HUES6 (cell line): ENCODE results near the gene PPIL4.
"Not testable (repeated sequence)": the region's sequence is repeated elsewhere in the genome, so short reads cannot be mapped to it uniquely, and the experiment has no call there.

Experiments used
- H3K27ac ChIP-seq: 2 replicates; pipeline ENCODE4 v1.7.0; 2013; ENCODE audit warnings: low read depth, mild to moderate bottlenecking, low read length, inconsistent platforms
- H3K27me3 ChIP-seq: 2 replicates; pipeline ENCODE4 v1.6.1; 2013; ENCODE audit warnings: low read length; ENCODE audit not compliant: control insufficient read depth, insufficient read depth
- H3K36me3 ChIP-seq: 2 replicates; pipeline ENCODE4 v1.6.1; 2013; ENCODE audit warnings: low read length; ENCODE audit not compliant: control insufficient read depth, insufficient read depth
- H3K4me1 ChIP-seq: 2 replicates; pipeline ENCODE4 v1.6.1; 2013; ENCODE audit warnings: low read length; ENCODE audit not compliant: control insufficient read depth, insufficient read depth
- H3K4me3 ChIP-seq: 2 replicates; pipeline ENCODE4 v1.5.1; 2013; ENCODE audit warnings: low read depth, low read length
- H3K9ac ChIP-seq: one replicate; pipeline ENCODE4 v1.6.1; 2013; ENCODE audit warnings: mild to moderate bottlenecking, low read length
- H3K9me3 ChIP-seq: 2 replicates; pipeline ENCODE4 v1.6.1; 2013; ENCODE audit warnings: low read depth, low read length; ENCODE audit not compliant: control insufficient read depth, insufficient read depth

The PPIL4 gene

DNA sequence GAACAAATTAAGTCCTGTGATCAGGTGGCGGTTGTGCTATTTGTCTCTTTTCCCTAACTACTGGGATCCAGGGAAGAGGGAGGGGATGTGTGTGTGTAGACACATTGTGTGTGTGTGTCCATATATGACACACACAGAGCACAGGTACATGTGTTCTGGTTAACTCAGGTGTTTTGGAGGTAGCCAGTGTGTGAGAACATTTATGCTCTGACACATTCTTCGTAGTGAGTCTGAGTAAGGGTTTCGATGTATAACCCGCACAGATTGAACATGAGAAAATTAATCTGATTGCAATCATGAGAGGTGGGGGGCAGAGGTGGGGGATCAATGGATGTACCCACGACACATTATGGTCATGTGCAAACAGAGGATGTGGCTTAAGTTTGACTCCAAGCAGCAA is 73.6 kb downstream of the PPIL4 start:
- Histone ChIP-seq H3K4me1 (peaks cover 7% of the 10 kb centered on the region), H3K9ac (no peak overlapping the region), H3K4me3 (no peak overlapping the region), H3K27ac (no peak overlapping the region), H3K36me3 (no peaks in the 10 kb centered on the region), H3K27me3 (no peaks in the 10 kb centered on the region), H3K9me3 (no peaks in the 10 kb centered on the region)

GRCh38 chr6:149471801-149472200 is 74.0 kb downstream of the PPIL4 start:
- Histone ChIP-seq H3K9ac (no peak overlapping the region), H3K36me3 (no peaks in the 10 kb centered on the region), H3K4me3 (no peak overlapping the region), H3K27ac (no peak overlapping the region), H3K4me1 (peaks cover 7% of the 10 kb centered on the region), H3K9me3 (no peaks in the 10 kb centered on the region), H3K27me3 (no peaks in the 10 kb centered on the region)

DNA sequence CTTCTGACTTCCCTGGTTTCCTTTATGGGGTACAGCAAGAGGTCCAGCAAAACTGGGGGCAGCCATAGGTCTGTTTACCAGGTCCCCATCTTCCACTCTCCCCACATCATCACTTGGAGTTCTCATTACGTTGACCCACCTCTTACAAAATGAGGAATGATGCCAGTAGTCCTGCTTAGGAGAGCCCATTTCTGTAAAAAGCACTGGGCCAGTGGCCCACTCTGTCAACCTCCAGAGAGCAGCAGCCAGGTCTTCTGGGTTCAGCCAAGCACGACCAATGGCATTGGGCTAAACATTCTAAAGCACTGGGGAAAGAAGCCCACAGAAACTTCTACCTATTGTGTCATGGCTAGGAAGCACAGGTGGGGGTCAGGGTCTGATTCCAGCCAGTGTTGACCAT is 74.9 kb downstream of the PPIL4 start:
- Histone ChIP-seq H3K36me3 (no peaks in the 10 kb centered on the region), H3K27me3 (no peaks in the 10 kb centered on the region), H3K9ac (no peak overlapping the region), H3K4me1 (peaks cover 7% of the 10 kb centered on the region), H3K27ac (no peak overlapping the region), H3K4me3 (no peak overlapping the region), H3K9me3 (no peaks in the 10 kb centered on the region)

- Histone ChIP-seq H3K9ac (no peak overlapping the region), H3K36me3 (no peaks in the 10 kb centered on the region), H3K27ac (no peak overlapping the region), H3K27me3 (no peaks in the 10 kb centered on the region), H3K4me3 (no peak overlapping the region), H3K9me3 (no peaks in the 10 kb centered on the region), H3K4me1 (peaks cover 2% of the 10 kb centered on the region; the same call in 1 of the 2 replicates)
Measured at GRCh38 chr6:149468179-149468578, 77.7 kb downstream of the PPIL4 start.

DNA sequence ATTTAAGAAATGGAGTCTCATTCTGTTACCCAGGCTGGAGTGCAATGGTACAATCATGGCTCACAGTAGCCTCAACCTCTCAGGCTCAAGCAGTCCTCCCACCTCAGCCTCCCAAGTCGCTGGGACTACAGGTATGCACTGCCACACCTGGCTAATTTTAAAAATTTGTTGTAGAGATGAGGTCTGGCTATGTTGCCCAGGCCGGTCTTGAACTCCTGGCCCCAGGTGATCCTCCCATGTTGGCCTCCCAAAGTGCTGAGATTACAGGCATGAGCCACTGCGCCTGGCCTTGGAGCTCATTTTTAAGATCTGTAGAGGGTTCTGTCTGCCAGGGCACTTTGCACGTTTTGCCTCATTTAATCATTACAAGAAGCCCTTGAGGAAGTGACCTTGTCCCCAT is 78.6 kb downstream of the PPIL4 start:
- Histone ChIP-seq H3K4me1 (no peaks in the 10 kb centered on the region), H3K4me3 (no peak overlapping the region), H3K9ac (no peak overlapping the region), H3K9me3 (no peaks in the 10 kb centered on the region), H3K27me3 (no peaks in the 10 kb centered on the region), H3K27ac (no peak overlapping the region), H3K36me3 (no peaks in the 10 kb centered on the region)

DNA sequence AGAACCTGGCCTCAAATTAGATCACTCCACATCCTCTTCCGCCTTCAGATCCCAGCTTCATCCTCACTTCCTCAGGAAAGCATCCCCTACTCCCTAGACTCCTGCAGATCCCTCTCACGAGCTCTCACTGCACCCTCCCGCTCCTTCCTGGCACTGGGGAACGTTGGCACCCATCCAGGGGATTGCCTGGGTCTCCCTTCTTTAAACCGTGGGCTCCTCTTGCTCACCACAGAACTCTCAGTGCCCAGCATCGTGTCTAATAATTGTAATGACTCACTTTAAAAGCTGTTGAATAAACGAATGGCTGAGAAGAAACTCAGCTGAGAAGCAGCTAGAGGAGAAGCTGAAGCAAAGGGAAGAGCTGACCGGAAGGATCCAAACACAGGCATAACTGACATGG is 81.4 kb downstream of the PPIL4 start:
- Histone ChIP-seq H3K4me1 (no peaks in the 10 kb centered on the region), H3K36me3 (no peaks in the 10 kb centered on the region), H3K9ac (no peak overlapping the region), H3K27me3 (no peaks in the 10 kb centered on the region), H3K27ac (no peak overlapping the region), H3K4me3 (no peak overlapping the region), H3K9me3 (no peaks in the 10 kb centered on the region)

DNA sequence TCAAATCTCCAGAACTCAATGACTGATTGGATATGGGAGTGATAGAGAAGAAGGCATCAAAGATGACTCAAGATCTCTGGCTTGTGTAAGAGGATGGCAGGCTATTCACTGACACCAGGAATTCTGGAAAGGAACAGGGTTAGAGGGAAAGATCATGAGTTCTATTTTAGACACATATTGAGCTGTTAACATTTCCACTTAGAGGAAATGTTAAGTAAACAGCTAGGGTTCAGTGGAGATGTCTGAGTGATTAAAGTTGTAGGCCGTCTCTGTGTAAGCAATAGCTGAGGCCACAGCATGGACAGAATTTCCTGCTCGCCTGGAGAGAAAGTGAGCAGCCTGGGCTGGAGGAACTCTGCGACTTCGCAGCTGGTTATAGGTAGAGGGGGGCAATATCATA is 82.1 kb downstream of the PPIL4 start:
- Histone ChIP-seq H3K27me3 (no peaks in the 10 kb centered on the region), H3K4me3 (no peak overlapping the region), H3K27ac (no peak overlapping the region), H3K36me3 (no peaks in the 10 kb centered on the region), H3K4me1 (no peaks in the 10 kb centered on the region), H3K9me3 (no peaks in the 10 kb centered on the region), H3K9ac (no peak overlapping the region)

DNA sequence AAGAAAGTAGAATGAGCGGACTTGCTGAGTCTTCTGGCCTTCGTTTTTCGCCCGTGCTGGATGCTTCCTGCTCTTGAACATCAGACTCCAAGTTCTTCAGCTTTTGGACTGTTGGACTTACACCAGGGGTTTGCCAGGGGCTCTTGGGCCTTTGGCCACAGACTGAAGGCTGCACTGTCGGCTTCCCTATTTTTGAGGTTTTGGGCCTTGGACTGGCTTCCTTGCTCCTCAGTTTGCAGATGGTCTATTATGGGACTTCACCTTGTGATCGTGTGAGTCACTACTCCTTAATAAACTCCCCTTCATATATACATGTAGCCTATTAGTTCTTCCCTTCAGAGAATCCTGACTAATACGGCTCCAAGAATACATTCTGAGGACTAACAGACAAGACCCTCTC is 83.1 kb downstream of the PPIL4 start:
- not testable (repeated sequence) for H3K9ac ChIP-seq, H3K27ac ChIP-seq, H3K4me3 ChIP-seq, H3K36me3 ChIP-seq, H3K4me1 ChIP-seq, H3K9me3 ChIP-seq, H3K27me3 ChIP-seq

DNA sequence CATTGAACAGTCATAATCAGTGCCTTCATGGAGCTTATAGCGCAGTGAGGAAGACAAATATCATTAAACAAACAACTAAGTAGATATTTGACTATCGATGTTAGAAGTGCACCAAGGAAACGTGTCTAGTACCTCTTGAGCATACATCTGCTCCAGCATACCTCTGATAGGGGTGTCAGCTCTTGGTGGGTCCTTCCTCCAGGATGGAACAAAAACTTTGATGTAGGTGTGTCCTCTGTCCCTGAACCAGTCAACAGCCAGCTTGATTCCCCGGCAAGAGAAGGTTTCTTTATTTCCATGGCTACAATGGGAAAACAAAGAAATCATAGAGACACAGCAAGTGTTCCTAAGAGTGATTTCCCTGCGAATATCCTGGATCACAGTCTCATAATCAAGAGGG is 84.2 kb downstream of the PPIL4 start:
- Histone ChIP-seq H3K27me3 (no peaks in the 10 kb centered on the region), H3K4me1 (no peaks in the 10 kb centered on the region), H3K9ac (no peak overlapping the region), H3K9me3 (no peaks in the 10 kb centered on the region), H3K36me3 (no peaks in the 10 kb centered on the region), H3K4me3 (no peak overlapping the region), H3K27ac (no peak overlapping the region)

GRCh38 chr6:149460249-149460648 is 85.6 kb downstream of the PPIL4 start:
- H3K27me3 ChIP-seq, H3K27ac ChIP-seq, H3K4me1 ChIP-seq, H3K4me3 ChIP-seq, H3K9ac ChIP-seq, H3K9me3 ChIP-seq, H3K36me3 ChIP-seq: not testable (repeated sequence)

- Histone ChIP-seq H3K4me1 (no peaks in the 10 kb centered on the region), H3K9ac (no peak overlapping the region), H3K27ac (no peak overlapping the region), H3K36me3 (no peaks in the 10 kb centered on the region), H3K4me3 (no peak overlapping the region), H3K27me3 (no peaks in the 10 kb centered on the region), H3K9me3 (no peaks in the 10 kb centered on the region)
Measured at GRCh38 chr6:149459761-149460160, 86.1 kb downstream of the PPIL4 start.

DNA sequence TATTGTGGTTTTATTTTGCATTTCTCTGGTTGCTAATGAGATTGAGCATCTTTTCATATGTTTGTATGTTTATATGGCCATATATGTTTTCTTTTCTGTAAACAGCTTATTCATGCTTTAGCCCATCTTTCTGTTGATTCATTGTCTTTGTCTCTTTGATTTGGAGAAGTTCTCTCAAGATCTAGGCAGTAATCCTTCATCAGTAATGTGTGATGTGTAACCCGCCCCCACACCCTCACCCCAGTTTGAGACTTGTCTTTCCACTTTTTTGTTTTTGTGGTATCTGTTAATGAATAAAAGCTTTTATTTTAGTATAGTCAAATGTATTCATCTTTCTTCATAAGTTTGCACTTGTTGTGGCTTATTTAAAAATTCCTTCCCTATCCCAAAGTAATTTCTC is 87.0 kb downstream of the PPIL4 start:
- Histone ChIP-seq H3K4me1 (no peaks in the 10 kb centered on the region), H3K9me3 (no peaks in the 10 kb centered on the region), H3K27ac (no peak overlapping the region), H3K36me3 (no peaks in the 10 kb centered on the region), H3K4me3 (no peak overlapping the region), H3K27me3 (no peaks in the 10 kb centered on the region), H3K9ac (no peak overlapping the region)
